AG09309 (cell line): ENCODE measurements around the gene DOLK.

Source experiments
- DNase-seq: peaks from one replicate; pipeline ENCODE4 v3.0.0-alpha.2; 2010; ENCODE audit warnings: low read depth
- H3K4me3 ChIP-seq: 2 replicates; pipeline ENCODE4 v1.5.1; 2011; ENCODE audit warnings: mild to moderate bottlenecking, low read depth, low read length, moderate library complexity; ENCODE audit not compliant: control insufficient read depth
- TF ChIP-seq, protein P1 (sequence below): IDR thresholded peaks from 2 replicates; pipeline ENCODE4 v1.5.1; 2011; ENCODE audit warnings: mild to moderate bottlenecking, low read depth, low read length, inconsistent platforms; ENCODE audit not compliant: insufficient read depth, control insufficient read depth; ENCODE audit errors: missing control alignments

DOLK gene

DNA sequence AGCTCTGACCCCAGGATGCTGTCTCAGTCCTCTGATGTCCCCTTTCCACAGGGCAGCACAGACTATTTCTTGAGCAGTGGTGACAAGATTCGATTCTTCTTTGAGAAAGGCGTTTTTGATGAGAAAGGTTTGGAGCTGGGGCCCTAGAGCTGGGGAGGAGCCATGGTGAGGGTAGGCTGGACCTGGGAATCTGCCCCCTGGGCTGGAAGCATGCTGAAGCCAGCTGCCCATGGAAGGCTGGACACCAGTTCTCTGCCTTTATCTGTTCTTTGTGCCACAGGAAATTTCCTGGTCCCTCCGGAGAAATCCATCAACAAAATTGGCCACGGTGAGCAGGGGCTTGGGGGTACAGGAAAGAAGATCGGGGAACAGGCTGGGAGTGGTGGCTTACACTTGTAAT lies 13.7 kb downstream of the DOLK start:
- DNase-seq: no peak
- H3K4me3 ChIP-seq: no peak overlapping the region
- TF ChIP-seq, protein P1, sequence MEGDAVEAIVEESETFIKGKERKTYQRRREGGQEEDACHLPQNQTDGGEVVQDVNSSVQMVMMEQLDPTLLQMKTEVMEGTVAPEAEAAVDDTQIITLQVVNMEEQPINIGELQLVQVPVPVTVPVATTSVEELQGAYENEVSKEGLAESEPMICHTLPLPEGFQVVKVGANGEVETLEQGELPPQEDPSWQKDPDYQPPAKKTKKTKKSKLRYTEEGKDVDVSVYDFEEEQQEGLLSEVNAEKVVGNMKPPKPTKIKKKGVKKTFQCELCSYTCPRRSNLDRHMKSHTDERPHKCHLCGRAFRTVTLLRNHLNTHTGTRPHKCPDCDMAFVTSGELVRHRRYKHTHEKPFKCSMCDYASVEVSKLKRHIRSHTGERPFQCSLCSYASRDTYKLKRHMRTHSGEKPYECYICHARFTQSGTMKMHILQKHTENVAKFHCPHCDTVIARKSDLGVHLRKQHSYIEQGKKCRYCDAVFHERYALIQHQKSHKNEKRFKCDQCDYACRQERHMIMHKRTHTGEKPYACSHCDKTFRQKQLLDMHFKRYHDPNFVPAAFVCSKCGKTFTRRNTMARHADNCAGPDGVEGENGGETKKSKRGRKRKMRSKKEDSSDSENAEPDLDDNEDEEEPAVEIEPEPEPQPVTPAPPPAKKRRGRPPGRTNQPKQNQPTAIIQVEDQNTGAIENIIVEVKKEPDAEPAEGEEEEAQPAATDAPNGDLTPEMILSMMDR: no peak

GRCh38 chr9:128929560-128929959 lies 17.8 kb downstream of the DOLK start:
- DNase-seq: no peak
- TF ChIP-seq, protein P1: no peak
- H3K4me3 ChIP-seq: no peak overlapping the region

- TF ChIP-seq, protein P1: no peak
- no peak overlapping the region for H3K4me3 ChIP-seq
- DNase-seq: no peak
Observed at GRCh38 chr9:128928624-128929023, 18.8 kb downstream of the DOLK start.

DNA sequence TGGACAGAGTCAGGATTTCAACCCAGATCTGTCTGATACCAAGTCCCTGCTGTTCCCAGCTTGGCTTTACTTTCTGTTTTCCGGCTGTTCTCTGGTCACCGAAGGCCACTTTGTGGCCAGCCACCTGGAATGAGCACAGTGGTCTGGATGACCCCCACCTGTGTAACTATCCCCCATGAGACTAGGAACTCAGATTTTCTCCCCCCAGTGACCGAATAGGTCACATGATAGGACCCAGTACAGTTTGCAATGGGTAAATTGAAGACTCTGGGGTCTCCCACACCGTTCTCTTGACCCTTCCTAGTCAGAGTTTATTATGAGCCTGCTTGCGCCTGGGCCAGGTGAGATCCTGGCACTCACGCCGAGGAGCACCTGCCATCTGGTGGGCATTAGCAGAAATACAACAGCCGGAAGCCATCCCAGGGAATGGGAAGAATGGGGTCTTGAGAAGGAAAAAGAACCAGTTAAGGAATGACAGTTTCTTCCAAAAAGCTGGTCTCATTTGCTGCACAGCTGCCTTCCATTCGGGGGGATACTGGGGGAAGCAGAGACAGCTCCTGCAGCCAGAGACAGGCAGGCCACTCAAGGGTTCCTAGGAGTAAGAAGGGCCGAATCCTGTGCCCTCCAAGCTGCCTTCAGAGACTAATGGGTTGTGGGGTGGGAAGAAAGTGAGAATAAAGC lies 19.5 kb downstream of the DOLK start:
- TF ChIP-seq, protein P1: peak; percentile 86
- DNase-seq: no peak
- H3K4me3 ChIP-seq: no peak overlapping the region

DNA sequence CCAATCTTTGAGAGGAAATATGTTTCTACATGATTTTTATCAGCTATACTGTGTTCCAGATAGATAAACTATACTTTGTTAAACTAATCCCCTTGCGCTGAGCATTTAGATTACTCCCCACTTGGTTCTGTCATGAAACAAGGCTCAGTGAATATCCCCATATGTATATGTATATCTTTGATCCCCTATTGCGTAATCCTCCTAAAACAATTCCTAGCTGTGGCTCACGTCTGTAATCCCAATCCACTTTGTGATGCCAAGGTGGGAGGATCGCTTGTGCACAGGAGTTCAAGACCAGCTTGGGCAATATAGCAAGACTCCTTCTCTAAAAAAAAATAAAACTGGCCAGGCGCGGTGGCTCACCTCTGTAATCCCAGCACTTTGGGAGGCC lies 23.9 kb downstream of the DOLK start:
- TF ChIP-seq, protein P1: no peak
- no peak overlapping the region for H3K4me3 ChIP-seq
- DNase-seq: no peak

DNA sequence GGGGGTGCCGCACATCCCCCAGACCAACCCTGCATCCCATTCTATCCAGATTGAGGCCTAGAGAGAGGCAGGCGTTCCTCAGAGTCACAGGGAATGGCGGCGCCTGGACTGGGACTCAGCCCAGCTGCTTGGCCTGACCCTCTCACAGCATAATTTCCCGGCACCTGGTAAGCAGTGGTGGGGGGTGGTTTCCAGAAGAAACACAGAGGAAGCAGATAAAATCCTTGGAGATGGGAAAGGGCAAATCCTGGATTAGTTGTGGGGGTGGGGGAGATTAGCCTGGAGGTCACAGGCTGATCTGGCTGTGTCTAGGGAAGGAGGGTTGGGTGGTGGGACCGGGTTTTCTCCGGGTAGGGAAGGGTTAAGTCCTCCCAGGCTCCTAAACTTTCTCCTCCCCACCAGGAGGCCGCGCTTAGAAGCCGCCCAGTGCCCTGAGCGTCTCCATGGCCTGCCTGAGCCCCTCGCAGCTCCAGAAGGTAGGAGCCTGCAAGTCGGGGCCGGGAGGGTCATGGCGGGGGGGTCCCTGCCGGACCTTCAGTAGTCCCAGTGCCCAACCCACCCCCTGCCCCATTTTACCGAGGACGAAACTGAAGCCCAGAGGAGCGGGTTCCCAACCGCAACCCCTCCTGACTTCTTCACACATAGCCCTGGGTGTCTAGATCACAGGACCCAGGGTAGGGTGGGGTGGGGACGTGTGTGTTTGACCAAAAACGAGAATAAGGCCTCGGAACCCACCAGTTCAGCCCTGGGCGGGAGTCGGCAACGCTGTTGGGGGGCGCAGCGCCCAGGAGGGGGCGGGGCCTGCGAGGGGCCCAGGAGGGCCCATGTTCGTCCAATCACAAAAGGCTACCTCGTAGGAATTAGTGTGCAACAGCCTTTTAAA lies 25.3 kb downstream of the DOLK start:
- no peak for DNase-seq
- peak overlapping the region; percentile 52 for H3K4me3 ChIP-seq

More for the DNA sequence above, 25.3 kb downstream of the DOLK start:
- TF ChIP-seq, protein P1: no peak
